ENCODE results near the gene ANGEL1. TPM values are rescaled to one million over a fixed set of nuclear protein-coding genes. Genes with fewer than 3 reads are reported as not detected.
A peak's percentile ranks its signal among the peaks of the same experiment; 100 is the strongest.

Gene ANGEL1
- total RNA-seq, 1 experiment from 2014 or later = 19.9 TPM

DNA sequence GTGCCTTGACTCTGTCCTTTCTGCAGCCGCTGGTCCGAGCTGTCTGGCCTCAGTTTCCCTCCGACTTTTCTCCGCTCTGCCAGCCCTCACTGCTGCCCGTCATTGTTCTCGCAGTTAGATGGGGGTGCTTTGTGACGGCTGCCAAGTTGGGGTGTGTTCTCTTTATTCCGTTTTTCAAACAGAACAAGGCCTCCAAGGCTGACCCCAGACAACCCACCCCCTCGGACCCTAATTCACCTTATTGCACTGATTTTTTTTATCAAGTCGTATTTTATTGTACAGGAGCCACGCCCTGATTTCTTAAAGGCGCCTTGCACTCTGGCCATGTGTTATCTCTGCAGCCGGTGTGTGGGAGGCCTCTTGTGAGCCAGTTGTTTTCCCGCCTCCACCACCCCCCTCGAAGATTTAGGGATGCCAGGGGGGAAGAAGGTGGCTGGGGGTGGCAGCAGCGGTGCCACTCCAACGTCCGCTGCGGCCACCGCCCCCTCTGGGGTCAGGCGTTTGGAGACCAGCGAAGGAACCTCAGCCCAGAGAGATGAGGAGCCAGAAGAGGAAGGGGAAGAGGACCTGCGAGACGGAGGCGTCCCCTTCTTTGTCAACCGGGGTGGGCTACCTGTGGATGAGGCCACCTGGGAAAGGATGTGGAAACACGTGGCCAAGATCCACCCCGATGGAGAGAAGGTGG, 50.1 kb downstream of the ANGEL1 start:
- H3K9me3 ChIP-seq (ENCODE audit: low read depth, low read length, poor library complexity, severe bottlenecking) = no peaks in the 10 kb centered on the region
- H3K27me3 ChIP-seq (replicated peaks; ENCODE audit: insufficient read depth, low read depth, low read length, poor library complexity) = no peaks in the 10 kb centered on the region
- POLR2A ChIA-PET (ENCODE audit: low non-redundant PET) = no interaction called here
- H3K27ac ChIP-seq (ENCODE audit: low read depth, low read length, poor library complexity, severe bottlenecking) = no peak overlapping the region
- intact Hi-C loops (cut with micrococcal nuclease; ENCODE audit: unreplicated experiment) = no loop called here
- peak overlapping the region; percentile 61 for H3K4me3 ChIP-seq (ENCODE audit: low read depth, low read length, poor library complexity, severe bottlenecking)
- peaks cover 4% of the 10 kb centered on the region for H3K4me1 ChIP-seq (ENCODE audit: insufficient read depth, low read length, poor library complexity, severe bottlenecking)
- no peak for DNase-seq (ENCODE audit: low spot score)
- H3K36me3 ChIP-seq (ENCODE audit: insufficient read depth, low read length, poor library complexity, severe bottlenecking) = no peaks in the 10 kb centered on the region
- TF ChIP-seq, protein P1, sequence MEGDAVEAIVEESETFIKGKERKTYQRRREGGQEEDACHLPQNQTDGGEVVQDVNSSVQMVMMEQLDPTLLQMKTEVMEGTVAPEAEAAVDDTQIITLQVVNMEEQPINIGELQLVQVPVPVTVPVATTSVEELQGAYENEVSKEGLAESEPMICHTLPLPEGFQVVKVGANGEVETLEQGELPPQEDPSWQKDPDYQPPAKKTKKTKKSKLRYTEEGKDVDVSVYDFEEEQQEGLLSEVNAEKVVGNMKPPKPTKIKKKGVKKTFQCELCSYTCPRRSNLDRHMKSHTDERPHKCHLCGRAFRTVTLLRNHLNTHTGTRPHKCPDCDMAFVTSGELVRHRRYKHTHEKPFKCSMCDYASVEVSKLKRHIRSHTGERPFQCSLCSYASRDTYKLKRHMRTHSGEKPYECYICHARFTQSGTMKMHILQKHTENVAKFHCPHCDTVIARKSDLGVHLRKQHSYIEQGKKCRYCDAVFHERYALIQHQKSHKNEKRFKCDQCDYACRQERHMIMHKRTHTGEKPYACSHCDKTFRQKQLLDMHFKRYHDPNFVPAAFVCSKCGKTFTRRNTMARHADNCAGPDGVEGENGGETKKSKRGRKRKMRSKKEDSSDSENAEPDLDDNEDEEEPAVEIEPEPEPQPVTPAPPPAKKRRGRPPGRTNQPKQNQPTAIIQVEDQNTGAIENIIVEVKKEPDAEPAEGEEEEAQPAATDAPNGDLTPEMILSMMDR (conservative IDR thresholded peaks at IDR 0.05; ENCODE audit: low read depth, low read length) = no peak
- no peak for TF ChIP-seq EZH2 (IDR thresholded peaks at IDR 0.05; ENCODE audit: borderline replicate concordance, low read depth, low read length, poor library complexity, severe bottlenecking)
- CTCF ChIA-PET = no interaction called here
- BruUV-seq (replicated peaks) = no TSS peak

DNA sequence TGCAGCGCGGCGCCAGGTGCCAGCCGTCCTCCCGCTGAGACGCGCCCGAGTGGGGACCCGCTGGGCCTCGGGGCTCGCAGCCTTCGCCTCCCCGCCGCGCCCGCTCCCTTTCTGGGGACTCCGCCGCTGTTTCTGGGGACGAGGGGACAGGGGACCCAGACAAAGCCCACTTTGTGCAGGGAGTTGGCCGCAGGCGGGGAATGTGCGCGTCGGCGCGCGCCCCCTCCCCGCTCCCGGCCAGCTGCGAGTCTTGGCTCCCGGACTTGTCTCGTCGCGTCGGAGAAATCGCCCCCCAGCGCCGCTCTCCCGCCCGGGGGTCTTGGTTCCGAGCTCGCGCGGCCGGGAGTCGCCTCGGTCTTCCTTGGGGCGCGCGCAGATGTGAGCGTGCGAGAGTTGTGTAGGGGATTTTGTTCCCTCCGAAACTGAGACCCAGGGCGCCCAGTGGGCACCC, 50.7 kb downstream of the ANGEL1 start:
- Histone ChIP-seq H3K36me3 (ENCODE audit: insufficient read depth, low read length, poor library complexity, severe bottlenecking) (no peaks in the 10 kb centered on the region), H3K9me3 (ENCODE audit: low read depth, low read length, poor library complexity, severe bottlenecking) (no peaks in the 10 kb centered on the region), H3K4me3 (ENCODE audit: low read depth, low read length, poor library complexity, severe bottlenecking) (peak overlapping the region; percentile 61), H3K27ac (ENCODE audit: low read depth, low read length, poor library complexity, severe bottlenecking) (no peak overlapping the region), H3K4me1 (ENCODE audit: insufficient read depth, low read length, poor library complexity, severe bottlenecking) (peaks cover 4% of the 10 kb centered on the region), H3K27me3 (replicated peaks; ENCODE audit: insufficient read depth, low read depth, low read length, poor library complexity) (no peaks in the 10 kb centered on the region)
- ChIA-PET CTCF (interaction anchor here (0.6 kb wide), 1 partner anchor 27 kb away, joined by 5 read pairs; no protein-coding TSS in a partner anchor), POLR2A (ENCODE audit: low non-redundant PET) (no interaction called here)
- BruUV-seq (replicated peaks) = no TSS peak
- intact Hi-C loops (cut with micrococcal nuclease; ENCODE audit: unreplicated experiment) = no loop called here
- DNase-seq (ENCODE audit: low spot score) = no peak
- no peak for TF ChIP-seq EZH2 (IDR thresholded peaks at IDR 0.05; ENCODE audit: borderline replicate concordance, low read depth, low read length, poor library complexity, severe bottlenecking)
- TF ChIP-seq, protein P1 (conservative IDR thresholded peaks at IDR 0.05; ENCODE audit: low read depth, low read length) = no peak

DNA sequence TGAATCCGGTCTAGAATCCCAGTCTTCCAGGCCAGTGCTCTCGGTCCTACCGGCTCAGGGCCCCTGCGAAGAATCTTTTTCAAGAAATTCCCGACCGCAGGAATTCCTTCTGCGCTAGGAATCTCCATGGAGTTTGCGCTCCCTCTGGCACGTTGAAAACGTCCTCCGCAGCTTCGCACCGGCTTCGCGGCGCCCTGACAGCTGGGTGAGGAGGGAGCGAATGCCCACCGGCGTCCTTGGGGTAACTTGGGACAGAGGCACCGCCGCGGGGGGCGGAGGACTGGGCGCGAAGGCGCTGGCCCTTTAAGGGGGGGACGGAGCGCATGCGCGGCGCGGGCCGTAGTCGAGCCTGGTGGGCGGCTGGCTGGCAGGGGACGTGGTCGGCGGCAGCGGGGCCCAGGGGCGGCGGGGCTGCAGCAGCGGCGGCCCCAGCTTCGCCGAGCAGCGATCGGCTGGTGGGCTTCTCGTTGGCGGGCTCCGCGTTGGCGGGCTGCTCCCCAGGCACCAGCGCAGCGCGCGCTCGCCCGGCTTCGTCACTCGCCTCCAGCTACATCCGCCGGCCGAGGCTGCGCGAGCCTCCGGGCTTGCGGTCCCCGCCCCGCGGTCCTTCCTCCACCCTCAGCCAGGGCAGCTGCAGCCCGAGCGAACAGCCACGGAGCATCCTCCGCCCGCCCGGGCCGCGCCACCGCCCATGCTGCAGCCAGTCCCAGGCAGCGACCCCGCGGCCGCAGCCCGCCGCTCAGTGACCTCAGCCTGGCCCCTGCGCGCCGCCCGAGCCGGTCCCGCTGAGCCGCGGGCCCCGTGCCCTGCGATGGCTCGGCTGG, 51.3 kb downstream of the ANGEL1 start, which contains the start of gene VASH1:
TSS of gene VASH1 (plus strand) at position 333 of the 824 bp plus-strand sequence. CDS start 1,354 bp downstream, outside the sequence.
- DNase-seq (ENCODE audit: low spot score) = peak; percentile 59
- H3K4me3 ChIP-seq (ENCODE audit: low read depth, low read length, poor library complexity, severe bottlenecking) = peak within 1 kb of the TSS; percentile 61
- POLR2A ChIA-PET (ENCODE audit: low non-redundant PET) = no interaction called here
- intact Hi-C loops (cut with micrococcal nuclease; ENCODE audit: unreplicated experiment) = no loop called here
- no peaks in the 10 kb centered on the region for H3K36me3 ChIP-seq (ENCODE audit: insufficient read depth, low read length, poor library complexity, severe bottlenecking)
- TF ChIP-seq EZH2 (IDR thresholded peaks at IDR 0.05; ENCODE audit: borderline replicate concordance, low read depth, low read length, poor library complexity, severe bottlenecking) = no peak
- TF ChIP-seq, protein P1 (conservative IDR thresholded peaks at IDR 0.05; ENCODE audit: low read depth, low read length) = no peak
- no TSS peak for BruUV-seq (replicated peaks)
- CTCF ChIA-PET = interaction anchor here (0.6 kb wide), 1 partner anchor 28 kb away, joined by 5 read pairs; no protein-coding TSS in a partner anchor
- H3K9me3 ChIP-seq (ENCODE audit: low read depth, low read length, poor library complexity, severe bottlenecking) = no peaks in the 10 kb centered on the region
- H3K4me1 ChIP-seq (ENCODE audit: insufficient read depth, low read length, poor library complexity, severe bottlenecking) = peaks cover 4% of the 10 kb centered on the region
- peak within 1 kb of the TSS; percentile 58 for H3K27ac ChIP-seq (ENCODE audit: low read depth, low read length, poor library complexity, severe bottlenecking)
- H3K27me3 ChIP-seq (replicated peaks; ENCODE audit: insufficient read depth, low read depth, low read length, poor library complexity) = no peaks in the 10 kb centered on the region
